CD4-positive, alpha-beta T cell treated with Interleukin-17A for 4 hours (primary cell): Measurements from ENCODE around the gene GLCE.

Source experiments
- DNase-seq: peaks from one replicate; pipeline ENCODE4 v3.0.0-alpha.2; 2020; ENCODE audit warnings: mixed read lengths

GLCE gene

GRCh38 chr15:69210574-69210973 lies 50.1 kb downstream of the GLCE start:
- DNase-seq, result no peak

- no peak for DNase-seq
These were observed 53.4 kb downstream of the GLCE start for GRCh38 chr15:69213786-69214185.

GRCh38 chr15:69215314-69216035 lies 55.0 kb downstream of the GLCE start:
- DNase-seq, result no peak

- no peak for DNase-seq
These were observed 56.9 kb downstream of the GLCE start for GRCh38 chr15:69217381-69217780.

GRCh38 chr15:69219690-69220089 lies 59.3 kb downstream of the GLCE start:
- DNase-seq, result no peak

GRCh38 chr15:69222002-69222474 lies 61.6 kb downstream of the GLCE start:
- no peak for DNase-seq

GRCh38 chr15:69223083-69223813 lies 62.8 kb downstream of the GLCE start:
- DNase-seq, result no peak

GRCh38 chr15:69224383-69224782 lies 63.9 kb downstream of the GLCE start:
- no peak for DNase-seq

GRCh38 chr15:69225355-69226022 lies 65.1 kb downstream of the GLCE start:
- no peak for DNase-seq

- DNase-seq, result no peak
These were observed 65.6 kb downstream of the GLCE start for GRCh38 chr15:69226023-69226355.

- no peak for DNase-seq
These were observed 71.7 kb downstream of the GLCE start for GRCh38 chr15:69232144-69232543.

- no peak for DNase-seq
These were observed 72.3 kb downstream of the GLCE start for GRCh38 chr15:69232765-69233164.

- DNase-seq, result no peak
These were observed 74.2 kb downstream of the GLCE start for GRCh38 chr15:69234676-69235075.

GRCh38 chr15:69236505-69236904 lies 76.1 kb downstream of the GLCE start:
- DNase-seq, result no peak

- no peak for DNase-seq
These were observed 77.3 kb downstream of the GLCE start for GRCh38 chr15:69237718-69238117.

- DNase-seq, result no peak
These were observed 84.4 kb downstream of the GLCE start for GRCh38 chr15:69244798-69245197.

- no peak for DNase-seq
These were observed 92.7 kb downstream of the GLCE start for GRCh38 chr15:69253156-69253555.

GRCh38 chr15:69265347-69265955 lies 105.0 kb downstream of the GLCE start:
- no peak for DNase-seq

- DNase-seq, result no peak
These were observed 110.8 kb downstream of the GLCE start for GRCh38 chr15:69271217-69271616.

- no peak for DNase-seq
These were observed 111.7 kb downstream of the GLCE start for GRCh38 chr15:69272139-69272538.

- DNase-seq, result no peak
These were observed 112.5 kb downstream of the GLCE start for GRCh38 chr15:69272891-69273290.

- no peak for DNase-seq
These were observed 114.7 kb downstream of the GLCE start for GRCh38 chr15:69275074-69275670.

GRCh38 chr15:69275933-69276560 lies 115.6 kb downstream of the GLCE start:
- no peak for DNase-seq
